Measurements from ENCODE around the gene KRT6A. TPM values are rescaled to one million over a fixed set of nuclear protein-coding genes. Genes with fewer than 3 reads are reported as not detected.

The KRT6A gene
- polyA plus RNA-seq, 1 donor (not counting 4 experiments of a cell fraction or from before 2014, with no cell fraction given) = 12,338 TPM

GRCh38 chr12:52513736-52514135, 20.7 kb upstream of the KRT6A start:
- H3K4me1 ChIP-seq (ENCODE audit: control insufficient read depth, extremely low read depth, insufficient read depth, low read length) = peaks cover 23% of the 10 kb centered on the region
- dilution Hi-C loops (cut with MboI; ENCODE audit: extremely low pct_ligation_motif_present, low sequenced_read_pairs) = no loop called here
- TF ChIP-seq CTCF (optimal IDR thresholded peaks at IDR 0.05 in 1 of 3, IDR thresholded peaks at IDR 0.05 in 1 of 3, conservative IDR thresholded peaks at IDR 0.05 in 1 of 3; ENCODE audit: extremely low read depth in 1 of 3, insufficient read depth in 2 of 3, low read length in 3 of 3) (no peak), EZH2 (IDR thresholded peaks at IDR 0.05; ENCODE audit: low read length) (no peak)
- H3K4me3 ChIP-seq (ENCODE audit: control insufficient read depth in 2 of 3, extremely low read depth in 1 of 3, insufficient read depth in 2 of 3, low read depth in 1 of 3, low read length in 3 of 3) = no peak overlapping the region
- no peaks in the 10 kb centered on the region for H3K9me3 ChIP-seq (ENCODE audit: control insufficient read depth, low read depth, low read length)
- FAIRE-seq (peak; percentile 92), DNase-seq (ENCODE audit: low read depth, low spot score) (peak; percentile 71)
- H3K27me3 ChIP-seq (ENCODE audit: control insufficient read depth, extremely low read depth, insufficient read depth, low read length) = no peaks in the 10 kb centered on the region
- H3K27ac ChIP-seq (ENCODE audit: control insufficient read depth, insufficient read depth, low read length) = peak overlapping the region; percentile 37
- H4K20me1 ChIP-seq (ENCODE audit: control insufficient read depth, extremely low read depth, insufficient read depth, low read length) = peaks cover 31% of the 10 kb centered on the region
- no peak overlapping the region for H2AFZ ChIP-seq (ENCODE audit: control insufficient read depth, low read length)
- H3K9ac ChIP-seq (ENCODE audit: control insufficient read depth, extremely low read depth, insufficient read depth, low read length) = no peak overlapping the region
- H3K36me3 ChIP-seq (ENCODE audit: control insufficient read depth in 2 of 2, extremely low read depth in 1 of 2, insufficient read depth in 2 of 2, low read length in 2 of 2) = peaks cover 20 to 34% of the 10 kb centered on the region in 2 experiments
- H3K79me2 ChIP-seq (ENCODE audit: control insufficient read depth, insufficient read depth, low read length) = peaks cover 8% of the 10 kb centered on the region
- no peak overlapping the region for H3K4me2 ChIP-seq (ENCODE audit: control insufficient read depth, extremely low read depth, insufficient read depth, low read depth, low read length)
- no peaks in the 10 kb centered on the region for H3K9me1 ChIP-seq (ENCODE audit: control insufficient read depth, extremely low read depth, insufficient read depth, low read length)

- peaks cover 7% of the 10 kb centered on the region for H3K4me1 ChIP-seq (ENCODE audit: control insufficient read depth, extremely low read depth, insufficient read depth, low read length)
- no peak overlapping the region for H2AFZ ChIP-seq (ENCODE audit: control insufficient read depth, low read length)
- TF ChIP-seq EZH2 (IDR thresholded peaks at IDR 0.05; ENCODE audit: low read length) = no peak
- no peak for TF ChIP-seq CTCF (optimal IDR thresholded peaks at IDR 0.05 in 1 of 3, IDR thresholded peaks at IDR 0.05 in 1 of 3, conservative IDR thresholded peaks at IDR 0.05 in 1 of 3; ENCODE audit: extremely low read depth in 1 of 3, insufficient read depth in 2 of 3, low read length in 3 of 3)
- DNase-seq (ENCODE audit: low read depth, low spot score) (no peak), FAIRE-seq (no peak)
- dilution Hi-C loops (cut with MboI; ENCODE audit: extremely low pct_ligation_motif_present, low sequenced_read_pairs) = no loop called here
- H3K9ac ChIP-seq (ENCODE audit: control insufficient read depth, extremely low read depth, insufficient read depth, low read length) = no peak overlapping the region
- H3K27ac ChIP-seq (ENCODE audit: control insufficient read depth, insufficient read depth, low read length) = no peak overlapping the region
- H3K4me3 ChIP-seq (ENCODE audit: control insufficient read depth in 2 of 3, extremely low read depth in 1 of 3, insufficient read depth in 2 of 3, low read depth in 1 of 3, low read length in 3 of 3) = no peak overlapping the region
- H3K36me3 ChIP-seq (ENCODE audit: control insufficient read depth in 2 of 2, extremely low read depth in 1 of 2, insufficient read depth in 2 of 2, low read length in 2 of 2) = peaks cover 0 to 2% of the 10 kb centered on the region in 2 experiments
- no peaks in the 10 kb centered on the region for H4K20me1 ChIP-seq (ENCODE audit: control insufficient read depth, extremely low read depth, insufficient read depth, low read length)
- no peaks in the 10 kb centered on the region for H3K27me3 ChIP-seq (ENCODE audit: control insufficient read depth, extremely low read depth, insufficient read depth, low read length)
- no peaks in the 10 kb centered on the region for H3K9me3 ChIP-seq (ENCODE audit: control insufficient read depth, low read depth, low read length)
- no peak overlapping the region for H3K4me2 ChIP-seq (ENCODE audit: control insufficient read depth, extremely low read depth, insufficient read depth, low read depth, low read length)
- no peaks in the 10 kb centered on the region for H3K79me2 ChIP-seq (ENCODE audit: control insufficient read depth, insufficient read depth, low read length)
- H3K9me1 ChIP-seq (ENCODE audit: control insufficient read depth, extremely low read depth, insufficient read depth, low read length) = no peaks in the 10 kb centered on the region
These were observed 15.2 kb upstream of the KRT6A start for GRCh38 chr12:52508211-52508610.

Data from keratinocyte (primary cell).